HL-60/S4 treated with phorbol 12-myristate 13-acetate at 8.2 ng/mL for 4 days and 3 days (cell line): Measurements from ENCODE around the gene SCNN1G.

Experiments used
- in situ Hi-C: fragments of 300-500 bp; cut with MboI; formaldehyde crosslinking; loops from 2 replicates; pipeline ENCODE4 v1.15.0; 2022; ENCODE audit warnings: low sequenced_read_pairs

Gene SCNN1G

GRCh38 chr16:23152386-23153178, 30.0 kb upstream of the SCNN1G start:
- in situ Hi-C loops, result no loop called here

- in situ Hi-C loops, result no loop called here
These were observed 27.0 kb upstream of the SCNN1G start for GRCh38 chr16:23155445-23156049.

GRCh38 chr16:23156110-23156509, 26.4 kb upstream of the SCNN1G start:
- in situ Hi-C loops, result no loop called here

- in situ Hi-C loops, result no loop called here
These were observed 25.5 kb upstream of the SCNN1G start for GRCh38 chr16:23156946-23157460.

GRCh38 chr16:23158114-23158513, 24.4 kb upstream of the SCNN1G start:
- in situ Hi-C loops, result no loop called here

- in situ Hi-C loops, result no loop called here
These were observed 22.5 kb upstream of the SCNN1G start for GRCh38 chr16:23160082-23160481.

GRCh38 chr16:23160574-23160973, 22.0 kb upstream of the SCNN1G start:
- in situ Hi-C loops, result no loop called here

- in situ Hi-C loops, result no loop called here
These were observed 18.6 kb upstream of the SCNN1G start for GRCh38 chr16:23163921-23164320.

GRCh38 chr16:23164736-23165135, 17.8 kb upstream of the SCNN1G start:
- in situ Hi-C loops, result no loop called here

GRCh38 chr16:23172583-23172982, 10.0 kb upstream of the SCNN1G start:
- in situ Hi-C loops, result no loop called here

- in situ Hi-C loops, result no loop called here
These were observed 9.6 kb upstream of the SCNN1G start for GRCh38 chr16:23172994-23173393.

- in situ Hi-C loops, result no loop called here
These were observed 7.9 kb upstream of the SCNN1G start for GRCh38 chr16:23174622-23175021.

- in situ Hi-C loops, result no loop called here
These were observed 6.9 kb upstream of the SCNN1G start for GRCh38 chr16:23175651-23176050.

- in situ Hi-C loops, result no loop called here
These were observed 1.0 kb upstream of the SCNN1G start for GRCh38 chr16:23181506-23181905.

- in situ Hi-C loops, result no loop called here
These were observed 303 bp upstream of the SCNN1G start for GRCh38 chr16:23182206-23182678.

- in situ Hi-C loops, result no loop called here
These were observed 958 bp downstream of the SCNN1G start for GRCh38 chr16:23183543-23183862.

GRCh38 chr16:23185656-23186055, 3.1 kb downstream of the SCNN1G start:
- in situ Hi-C loops, result no loop called here

GRCh38 chr16:23186171-23186570, 3.6 kb downstream of the SCNN1G start:
- in situ Hi-C loops, result no loop called here

GRCh38 chr16:23187341-23187740, 4.8 kb downstream of the SCNN1G start:
- in situ Hi-C loops, result no loop called here

- in situ Hi-C loops, result no loop called here
These were observed 6.4 kb downstream of the SCNN1G start for GRCh38 chr16:23188911-23189310.

GRCh38 chr16:23194497-23195221, 12.1 kb downstream of the SCNN1G start:
- in situ Hi-C loops, result no loop called here
